Left cardiac atrium (tissue), 4 donors: Measurements from ENCODE around the gene DNAJC4. TPM values are rescaled to one million over a fixed set of nuclear protein-coding genes. Genes with fewer than 3 reads are reported as not detected.
A peak's percentile ranks its signal among the peaks of the same experiment; 100 is the strongest.

Experiments used
- ATAC-seq, 2 donors: fragments of 200-7000 bp; cut with Tn5 transposase; one replicate each; pipeline ENCODE4 v1.9.1; 2020; ENCODE audit warnings: mild to moderate bottlenecking in 2 of 2, moderate library complexity in 2 of 2
- DNase-seq: peaks from one replicate; pipeline ENCODE4 v3.0.0-alpha.2; 2020
- intact Hi-C, 2 donors: fragments of 100-400 bp; cut with DNase I; formaldehyde crosslinking; loops; one replicate each; pipeline versions ENCODE4 v1.14.1 to v1.15.1; 2022 to 2023
- total RNA-seq, 2 donors: library from RNA; stranded (reverse); fragmentation: NEBNext Ultra II Directional; extraction: Animal tissue kit (Norgen Biotek cat#: 25700); gene quantifications; one replicate each; pipeline ENCODE4 v1.2.1, GENCODE V29; 2021
- donor health status: DM: no; HTN: yes; CAD: no.
- donor health status: DM: no; HTN: yes; CAD: no; lungs with severe emphysema.
- donor health status: DM: yes; HTN: yes; CAD: no.
- donor health status: Dilated cardiomyopathy.

DNAJC4 gene
- total RNA-seq, 2 donors from 2014 or later, result 49.2 to 49.3 TPM

GRCh38 chr11:64206457-64207255 is 23.7 kb upstream of the DNAJC4 start, which contains the start of gene FERMT3:
FERMT3 (plus strand) TSS chr11:64206721; CDS start chr11:64207365, 644 bp downstream.
- intact Hi-C loops, result loop anchor here in 1 of 2 donors (10.0 kb wide), 1 partner anchor 98 kb away; the partner anchor contains the start of genes CATSPERZ and ESRRA
- ATAC-seq, result peak; percentile 45 to 54

GRCh38 chr11:64207256-64208085 is 22.9 kb upstream of the DNAJC4 start:
- DNase-seq (peak; percentile 81), ATAC-seq (peak; percentile 63 to 67)
- intact Hi-C loops, result loop anchor here in 1 of 2 donors (10.0 kb wide), 1 partner anchor 97 kb away; the partner anchor contains the start of genes CATSPERZ and ESRRA

More at GRCh38 chr11:64206457-64207255, 23.7 kb upstream of the DNAJC4 start, which contains the start of gene FERMT3:
- peak; percentile 81 for DNase-seq

- ATAC-seq, result peak in 1 of 2 donors; percentile 2
- intact Hi-C loops, result loop anchor here in 1 of 2 donors (10.0 kb wide), 1 partner anchor 97 kb away; the partner anchor contains the start of genes CATSPERZ and ESRRA
- no peak for DNase-seq
Observed at GRCh38 chr11:64208086-64208795, 22.1 kb upstream of the DNAJC4 start.

GRCh38 chr11:64208796-64209562 is 21.4 kb upstream of the DNAJC4 start:
- DNase-seq (no peak), ATAC-seq (no peak)

GRCh38 chr11:64209563-64209843 is 20.8 kb upstream of the DNAJC4 start:
- ATAC-seq (no peak), DNase-seq (no peak)
- intact Hi-C loops, result loop anchor here in 1 of 2 donors (10.0 kb wide), 1 partner anchor 95 kb away; the partner anchor contains the start of genes CATSPERZ and ESRRA

More at GRCh38 chr11:64208796-64209562, 21.4 kb upstream of the DNAJC4 start:
- intact Hi-C loops, result loop anchor here in 1 of 2 donors (10.0 kb wide), 1 partner anchor 96 kb away; the partner anchor contains the start of genes CATSPERZ and ESRRA

- ATAC-seq (no peak), DNase-seq (no peak)
- intact Hi-C loops, result no loop called here
Observed at GRCh38 chr11:64210301-64211020, 19.9 kb upstream of the DNAJC4 start.

GRCh38 chr11:64211181-64211872 is 19.0 kb upstream of the DNAJC4 start:
- intact Hi-C loops, result no loop called here
- no peak for ATAC-seq
- DNase-seq, result no peak

GRCh38 chr11:64216879-64217278 is 13.5 kb upstream of the DNAJC4 start:
- DNase-seq, result no peak

GRCh38 chr11:64218628-64219353 is 11.6 kb upstream of the DNAJC4 start:
- DNase-seq, result no peak
- intact Hi-C loops, result no loop called here
- no peak for ATAC-seq

More at GRCh38 chr11:64216879-64217278, 13.5 kb upstream of the DNAJC4 start:
- intact Hi-C loops, result no loop called here
- ATAC-seq, result no peak

GRCh38 chr11:64219354-64219684 is 11.0 kb upstream of the DNAJC4 start:
- ATAC-seq (no peak), DNase-seq (no peak)
- intact Hi-C loops, result no loop called here

- intact Hi-C loops, result no loop called here
- DNase-seq (no peak), ATAC-seq (no peak)
Observed at GRCh38 chr11:64219755-64220154, 10.6 kb upstream of the DNAJC4 start.

GRCh38 chr11:64220271-64220670 is 10.1 kb upstream of the DNAJC4 start:
- intact Hi-C loops, result no loop called here
- DNase-seq (no peak), ATAC-seq (no peak)

- peak; percentile 22 for DNase-seq
- ATAC-seq, result no peak
Observed at GRCh38 chr11:64220798-64221197, 9.6 kb upstream of the DNAJC4 start.

GRCh38 chr11:64222651-64223000 is 7.7 kb upstream of the DNAJC4 start:
- intact Hi-C loops, result no loop called here
- ATAC-seq (no peak), DNase-seq (no peak)

More at GRCh38 chr11:64220798-64221197, 9.6 kb upstream of the DNAJC4 start:
- intact Hi-C loops, result no loop called here

- ATAC-seq (no peak), DNase-seq (no peak)
- intact Hi-C loops, result no loop called here
Observed at GRCh38 chr11:64223001-64223651, 7.2 kb upstream of the DNAJC4 start.
